Lung (tissue), 13 donors: ENCODE data around the gene DPEP2. TPM values are rescaled to one million over a fixed set of nuclear protein-coding genes. Genes with fewer than 3 reads are reported as not detected.
"Not testable (repeated sequence)": the region's sequence is repeated elsewhere in the genome, so short reads cannot be mapped to it uniquely, and the experiment has no call there.

Experiments used
- ATAC-seq: fragments of 200-7000 bp; cut with Tn5 transposase; one replicate; pipeline ENCODE4 v1.9.1; 2020; ENCODE audit warnings: moderate number of reproducible peaks; ENCODE audit not compliant: insufficient read depth, low FRiP score
- DNase-seq, 3 donors: peaks; one replicate each; pipeline ENCODE4 v3.0.0-alpha.2; 2013 to 2017
- H3K27ac ChIP-seq, 2 donors: one replicate each; pipeline ENCODE4 v1.5.1; 2013; ENCODE audit warnings: mild to moderate bottlenecking in 2 of 2, moderate library complexity in 2 of 2, control low read depth in 1 of 2, inconsistent platforms in 1 of 2, low read depth in 1 of 2, low read length in 1 of 2
- H3K27me3 ChIP-seq, 3 donors: one replicate each; pipeline ENCODE4 v1.5.1; 2013; ENCODE audit warnings: low read length in 2 of 3; ENCODE audit not compliant: control insufficient read depth in 3 of 3, insufficient read depth in 3 of 3
- H3K36me3 ChIP-seq, 4 donors: one replicate each; pipeline ENCODE4 v1.5.1; 2013; ENCODE audit warnings: low read length in 4 of 4, mild to moderate bottlenecking in 1 of 4, moderate library complexity in 1 of 4; ENCODE audit not compliant: control insufficient read depth in 4 of 4, insufficient read depth in 4 of 4
- H3K4me1 ChIP-seq, 5 donors: one replicate each; pipeline ENCODE4 v1.5.1; 2013; ENCODE audit warnings: low read length in 5 of 5, mild to moderate bottlenecking in 2 of 5, moderate library complexity in 1 of 5; ENCODE audit not compliant: control insufficient read depth in 5 of 5, insufficient read depth in 5 of 5
- H3K4me3 ChIP-seq: one replicate; pipeline ENCODE4 v1.5.1; 2013; ENCODE audit warnings: mild to moderate bottlenecking, control low read depth, moderate library complexity
- H3K9ac ChIP-seq, 2 donors: one replicate each; pipeline ENCODE4 v1.5.1; 2013; ENCODE audit warnings: low read length in 2 of 2, control low read depth in 1 of 2; ENCODE audit not compliant: insufficient read depth in 1 of 2
- H3K9me3 ChIP-seq, 4 donors: one replicate each; pipeline ENCODE4 v1.5.1; 2013; ENCODE audit warnings: low read length in 3 of 4, mild to moderate bottlenecking in 1 of 4, moderate library complexity in 1 of 4; ENCODE audit not compliant: control insufficient read depth in 4 of 4, insufficient read depth in 3 of 4
- CTCF ChIP-seq: IDR thresholded peaks from 2 replicates; pipeline ENCODE4 v1.5.1; 2012; ENCODE audit warnings: mild to moderate bottlenecking; ENCODE audit errors: control extremely low read depth, extremely low read depth
- WGBS, 2 donors: extraction: QIAGEN DNeasy Blood & Tissue Kit; methylation state at CpG; one replicate each; pipeline ENCODE4 v1.1.7; 2013; 5-methylcytosine and 5-hydroxymethylcytosine counted together
- polyA plus RNA-seq, 2 donors: library from polyadenylated mRNA; stranded (reverse); fragments of 200-250 nt; gene quantifications; one replicate each; pipeline ENCODE4 v1.2.1, GENCODE V29; 2013
- small RNA-seq: library from RNA; depleted of rRNA; stranded (forward); fragments of <200 nt; gene quantifications from one replicate; pipeline ENCODE3, GENCODE V24; 2014; ENCODE audit warnings: low replicate concordance
- total RNA-seq, 2 donors: library from RNA; depleted of rRNA in 1 of 2; stranded (reverse); fragments of >200 nt in 1 of 2; gene quantifications; one replicate each; pipeline ENCODE4 v1.2.1, GENCODE V29; 2014 to 2021
- donor health status: control.
- donor health status: control.
- donor health status: Bipolar disorder and iron deficiency.
- donor health status: healthy.
- donor health status: DM: yes; HTN: yes; CAD: no.

Gene DPEP2
- total and polyA plus RNA-seq, 4 donors: 9.2 to 20.4 (median 12.0) TPM

GRCh38 chr16:67939507-67940445 lies 59.5 kb downstream of the DPEP2 start:
- Histone ChIP-seq H3K9me3 (no peaks in the 10 kb centered on the region), H3K9ac (no peak overlapping the region), H3K4me1 (peaks cover 0 to 24% (median 5%) of the 10 kb centered on the region in 5 donors), H3K36me3 (peaks cover 4 to 47% (median 19%) of the 10 kb centered on the region in 4 donors), H3K27me3 (no peaks in the 10 kb centered on the region), H3K4me3 (no peak overlapping the region), H3K27ac (no peak overlapping the region)
- no peak for TF ChIP-seq CTCF
- 59 to 73% methylated on average over 33 of the region's 33 CpGs for WGBS, 2 donors
- DNase-seq (no peak), ATAC-seq (no peak)

GRCh38 chr16:67937713-67938112 lies 61.6 kb downstream of the DPEP2 start:
- 96 to 99% methylated on average over 5 of the region's 5 CpGs for WGBS, 2 donors
- peaks cover 0 to 41% (median 13%) of the 10 kb centered on the region in 4 donors for H3K36me3 ChIP-seq
- H3K27ac ChIP-seq: peak overlapping the region in 1 of 2 donors; percentile 94
- DNase-seq, H3K4me3 ChIP-seq, H3K9me3 ChIP-seq, ATAC-seq, H3K27me3 ChIP-seq, H3K9ac ChIP-seq: not testable (repeated sequence)
- peaks cover 0 to 23% (median 5%) of the 10 kb centered on the region in 5 donors for H3K4me1 ChIP-seq

Small RNA genes within 50 kb of the gene (small RNA-seq; reads per million reads assigned to genes)
- gene RNU6-359P: not detected

Other genes with a start within 250 kb of the DPEP2 start
- 10 to 100 TPM; 18.8 to 23.0 TPM for gene RANBP10, start 192.9 kb downstream of the DPEP2 start, total RNA-seq
- 1 to 10 TPM; 6.7 to 9.7 TPM for gene RANBP10, start 192.9 kb downstream of the DPEP2 start, polyA plus RNA-seq
- gene TSNAXIP1, start 192.6 kb downstream of the DPEP2 start, total RNA-seq: 1 to 10 TPM; 5.0 to 8.7 TPM
- gene TSNAXIP1, start 192.6 kb downstream of the DPEP2 start, polyA plus RNA-seq: 1 to 10 TPM; 4.1 to 5.0 TPM
- gene THAP11, start 157.2 kb downstream of the DPEP2 start, total RNA-seq: 10 to 100 TPM; 27.8 to 31.1 TPM
- gene THAP11, start 157.2 kb downstream of the DPEP2 start, polyA plus RNA-seq: 10 to 100 TPM in 1 of 2 donors, 1 to 10 TPM in 1; 9.6 to 21.5 TPM
- 10 to 100 TPM; 49.7 to 98.9 TPM for gene NUTF2, start 152.6 kb downstream of the DPEP2 start, total RNA-seq
- gene NUTF2, start 152.6 kb downstream of the DPEP2 start, polyA plus RNA-seq: 100 to 1,000 TPM; 104 to 164 TPM
- gene CENPT, start 151.8 kb downstream of the DPEP2 start, total RNA-seq: 10 to 100 TPM; 28.5 to 35.4 TPM
- 10 to 100 TPM; 30.6 to 47.5 TPM for gene CENPT, start 151.8 kb downstream of the DPEP2 start, polyA plus RNA-seq
- gene EDC4, start 126.4 kb downstream of the DPEP2 start, total RNA-seq: 10 to 100 TPM; 41.9 to 60.5 TPM
- 10 to 100 TPM; 33.5 to 37.0 TPM for gene EDC4, start 126.4 kb downstream of the DPEP2 start, polyA plus RNA-seq
- 1 to 10 TPM; 2.1 to 5.8 TPM for gene NRN1L, start 114.6 kb downstream of the DPEP2 start, total RNA-seq
- gene NRN1L, start 114.6 kb downstream of the DPEP2 start, polyA plus RNA-seq: 1 to 10 TPM; 1.1 to 5.0 TPM
- gene PSKH1, start 106.2 kb downstream of the DPEP2 start, total RNA-seq: 10 to 100 TPM; 11.8 to 32.9 TPM
- gene PSKH1, start 106.2 kb downstream of the DPEP2 start, polyA plus RNA-seq: 10 to 100 TPM; 17.9 to 24.5 TPM
- gene CTRL, start 67.6 kb downstream of the DPEP2 start, total RNA-seq: 1 to 10 TPM in 1 of 2 donors, not detected in 1; 2.0 TPM
- gene CTRL, start 67.6 kb downstream of the DPEP2 start, polyA plus RNA-seq: 1 to 10 TPM; 1.0 to 2.5 TPM
- gene PSMB10, start 62.6 kb downstream of the DPEP2 start, total RNA-seq: 10 to 100 TPM; 36.6 to 94.9 TPM
- gene PSMB10, start 62.6 kb downstream of the DPEP2 start, polyA plus RNA-seq: 100 to 1,000 TPM; 129 to 186 TPM
- gene LCAT, start 55.4 kb downstream of the DPEP2 start, total RNA-seq: 10 to 100 TPM in 1 of 2 donors, 1 to 10 TPM in 1; 8.4 to 43.9 TPM
- 10 to 100 TPM; 11.8 to 32.1 TPM for gene LCAT, start 55.4 kb downstream of the DPEP2 start, polyA plus RNA-seq
- gene SLC12A4, start 30.8 kb downstream of the DPEP2 start, total RNA-seq: 100 to 1,000 TPM in 1 of 2 donors, 10 to 100 TPM in 1; 91.9 to 103 TPM
- gene SLC12A4, start 30.8 kb downstream of the DPEP2 start, polyA plus RNA-seq: 10 to 100 TPM; 32.9 to 39.8 TPM
- under 1 TPM; 0.40 to 0.51 TPM for gene DPEP3, start 19.0 kb downstream of the DPEP2 start, total RNA-seq
- gene DPEP3, start 19.0 kb downstream of the DPEP2 start, polyA plus RNA-seq: under 1 TPM in 1 of 2 donors, not detected in 1; 0.16 TPM
- gene DPEP2NB, start 16.4 kb upstream of the DPEP2 start, total RNA-seq: not detected
- gene DPEP2NB, start 16.4 kb upstream of the DPEP2 start, polyA plus RNA-seq: not detected
- 10 to 100 TPM in 1 of 2 donors, 1 to 10 TPM in 1; 6.6 to 12.5 TPM for gene DDX28, start 23.7 kb upstream of the DPEP2 start, total RNA-seq
- 10 to 100 TPM in 1 of 2 donors, 1 to 10 TPM in 1; 9.4 to 14.5 TPM for gene DDX28, start 23.7 kb upstream of the DPEP2 start, polyA plus RNA-seq
- 10 to 100 TPM; 14.2 to 17.1 TPM for gene DUS2, start 23.8 kb upstream of the DPEP2 start, total RNA-seq
- gene DUS2, start 23.8 kb upstream of the DPEP2 start, polyA plus RNA-seq: 10 to 100 TPM in 1 of 2 donors, 1 to 10 TPM in 1; 8.1 to 13.2 TPM
- gene NFATC3, start 85.9 kb upstream of the DPEP2 start, total RNA-seq: 10 to 100 TPM; 56.0 to 69.6 TPM
- 10 to 100 TPM; 13.5 to 15.5 TPM for gene NFATC3, start 85.9 kb upstream of the DPEP2 start, polyA plus RNA-seq
- 10 to 100 TPM; 43.8 to 65.5 TPM for gene ESRP2, start 236.6 kb upstream of the DPEP2 start, total RNA-seq
- 10 to 100 TPM; 22.5 to 34.8 TPM for gene ESRP2, start 236.6 kb upstream of the DPEP2 start, polyA plus RNA-seq
- 10 to 100 TPM; 15.6 to 42.4 TPM for gene PLA2G15, start 245.9 kb upstream of the DPEP2 start, total RNA-seq
- 10 to 100 TPM; 11.0 to 23.7 TPM for gene PLA2G15, start 245.9 kb upstream of the DPEP2 start, polyA plus RNA-seq